ENCODE results near the gene SLC13A5. TPM values are rescaled to one million over a fixed set of nuclear protein-coding genes. Genes with fewer than 3 reads are reported as not detected.

Gene SLC13A5
- total and polyA plus RNA-seq, 11 donors: 0.06 to 0.72 TPM; not detected in 9

GRCh38 chr17:6711681-6712057 lies 1.5 kb downstream of the SLC13A5 start:
- TF ChIP-seq POLR2A (IDR thresholded peaks at IDR 0.05): no peak
- no peak for TF ChIP-seq CTCF (IDR thresholded peaks at IDR 0.05)
- no peak for DNase-seq

GRCh38 chr17:6711081-6711674 lies 2.0 kb downstream of the SLC13A5 start:
- H3K4me3 ChIP-seq: no peak overlapping the region
- H3K27me3 ChIP-seq: peaks cover 15 to 69% (median 31%) of the 10 kb centered on the region in 9 donors
- intact Hi-C loops (cut with DNase I): loop anchor here in 2 of 10 donors (5.0 kb wide), 1 partner anchor 46 kb away; the partner anchor contains the start of gene XAF1 (in 2 of the 2)
- H3K4me1 ChIP-seq: peaks cover 0 to 23% (median 9%) of the 10 kb centered on the region in 12 donors
- no peaks in the 10 kb centered on the region for H3K36me3 ChIP-seq
- ATAC-seq: no peak
- DNase-seq: no peak
- WGBS, 4 donors: 63 to 69% (median 67%) methylated on average over 7 of the region's 7 CpGs
- H3K9me3 ChIP-seq: peaks cover 0 to 17% (median 2%) of the 10 kb centered on the region in 12 donors
- TF ChIP-seq POLR2A (IDR thresholded peaks at IDR 0.05) (no peak), CTCF (IDR thresholded peaks at IDR 0.05) (no peak)
- no peak overlapping the region for H3K27ac ChIP-seq

More at GRCh38 chr17:6711681-6712057, 1.5 kb downstream of the SLC13A5 start:
- WGBS, 4 donors: 39 to 75% (median 58%) methylated on average over 2 of the region's 2 CpGs
- peaks cover 0 to 23% (median 9%) of the 10 kb centered on the region in 12 donors for H3K4me1 ChIP-seq
- H3K9me3 ChIP-seq: peaks cover 0 to 19% (median 2%) of the 10 kb centered on the region in 12 donors
- H3K27me3 ChIP-seq: peaks cover 15 to 69% (median 31%) of the 10 kb centered on the region in 9 donors
- intact Hi-C loops (cut with DNase I): loop anchor here in 2 of 10 donors (5.0 kb wide), 1 partner anchor 46 kb away; the partner anchor contains the start of gene XAF1 (in 2 of the 2)
- H3K4me3 ChIP-seq: no peak overlapping the region
- H3K36me3 ChIP-seq: no peaks in the 10 kb centered on the region
- ATAC-seq: no peak
- H3K27ac ChIP-seq: no peak overlapping the region

GRCh38 chr17:6710317-6710716 lies 2.9 kb downstream of the SLC13A5 start:
- WGBS, 4 donors: 85 to 86% (median 85%) methylated on average over 11 of the region's 11 CpGs

More at GRCh38 chr17:6710317-6710716, 2.9 kb downstream of the SLC13A5 start:
- TF ChIP-seq CTCF (IDR thresholded peaks at IDR 0.05): no peak
- TF ChIP-seq POLR2A (IDR thresholded peaks at IDR 0.05): no peak
- Histone ChIP-seq H3K9me3 (peaks cover 0 to 12% (median 2%) of the 10 kb centered on the region in 12 donors), H3K36me3 (no peaks in the 10 kb centered on the region), H3K27ac (no peak overlapping the region), H3K4me1 (peaks cover 0 to 23% (median 9%) of the 10 kb centered on the region in 12 donors), H3K27me3 (peaks cover 15 to 69% (median 31%) of the 10 kb centered on the region in 9 donors), H3K4me3 (no peak overlapping the region)
- ATAC-seq: no peak
- intact Hi-C loops (cut with DNase I): loop anchor here in 2 of 10 donors (5.0 kb wide), 1 partner anchor 47 kb away; the partner anchor contains the start of gene XAF1 (in 2 of the 2)
- DNase-seq: no peak

Data from heart left ventricle (tissue), 16 donors.